K562 (cell line): ENCODE results near the gene GFOD2. TPM values are rescaled to one million over a fixed set of nuclear protein-coding genes. Genes with fewer than 3 reads are reported as not detected.

Experiments used
- ATAC-seq: fragments of 200-7000 bp; cut with Tn5 transposase; 3 replicates; pipeline ENCODE4 v1.9.1; 2020; ENCODE audit warnings: moderate library complexity
- BruUV-seq: library from RNA; stranded (reverse); fragments of 400-500 nt; replicated peaks from 2 replicates; lab custom pipeline; 2021; lab: Mats Ljungman, UMichigan
- CTCF ChIA-PET: fragments of 300-600 bp; formaldehyde crosslinking; extraction: SDS; loops from one replicate; lab custom pipeline; 2021; ENCODE audit warnings: low intra/inter-chr PET ratio; lab: Yijun Ruan, JAX
- POLR2A ChIA-PET: fragments of 300-600, 350-650 bp; sonication (Branson Sonifier 250); formaldehyde crosslinking; extraction: SDS; loops from one replicate; lab custom pipeline; 2021; ENCODE audit warnings: antibody characterized with exemption, inconsistent platforms; lab: Yijun Ruan, JAX
- DNase-seq, 4 experiments: peaks; one replicate each; pipeline versions ENCODE4 v3.0.0 to v3.0.0-alpha.2; 2011 to 2018; ENCODE audit warnings: low spot score in 3 of 4, mixed read lengths in 3 of 4; ENCODE audit errors: extremely low read depth in 1 of 4
- FAIRE-seq: peaks from 2 replicates; lab custom pipeline; 2011; peaks lifted over from hg19 to GRCh38; lab: Jason Lieb, UNC
- H2AFZ ChIP-seq: 2 replicates; pipeline ENCODE4 v1.6.0; 2011; ENCODE audit warnings: low read depth, low read length, control low read depth, inconsistent platforms
- H3K27ac ChIP-seq: fragments of 200-600 bp; 3 replicates; pipeline ENCODE4 v1.8.0; 2011; ENCODE audit warnings: low read depth, mild to moderate bottlenecking, control low read depth, inconsistent platforms, low read length, moderate library complexity, mixed read lengths; ENCODE audit errors: extremely low read depth
- H3K27me3 ChIP-seq, 2 experiments: fragments of 300-600 bp in 1 of 2; 2 replicates in 1 of 2; 3 replicates in 1 of 2; pipeline versions ENCODE4 v1.6.0 to v1.8.0; 2011; ENCODE audit warnings: inconsistent platforms in 2 of 2, low read length in 2 of 2, mild to moderate bottlenecking in 1 of 2, mixed read lengths in 1 of 2, moderate library complexity in 1 of 2; ENCODE audit not compliant: control insufficient read depth in 2 of 2, insufficient read depth in 2 of 2
- H3K36me3 ChIP-seq: fragments of 300-600 bp; 3 replicates; pipeline ENCODE4 v1.8.0; 2011; ENCODE audit warnings: mild to moderate bottlenecking, low read length, inconsistent platforms; ENCODE audit not compliant: control insufficient read depth, insufficient read depth
- H3K4me1 ChIP-seq, 2 experiments: fragments of 200-600 bp in 1 of 2; replicated peaks in 1 of 2; 2 replicates in 1 of 2; 3 replicates in 1 of 2; pipeline versions ENCODE4 v1.5.1 to v1.8.0; 2011; ENCODE audit warnings: inconsistent platforms in 2 of 2, low read length in 2 of 2, mild to moderate bottlenecking in 1 of 2, mixed read lengths in 1 of 2, moderate library complexity in 1 of 2; ENCODE audit not compliant: control insufficient read depth in 2 of 2, insufficient read depth in 2 of 2
- H3K4me2 ChIP-seq: 2 replicates; pipeline ENCODE4 v1.6.1; 2011; ENCODE audit warnings: low read length, control low read depth, inconsistent platforms, mixed read lengths; ENCODE audit not compliant: insufficient read depth
- H3K4me3 ChIP-seq: fragments of 200-600 bp; sonication (generic), shearing (Covaris generic); 2 replicates; pipeline ENCODE4 v1.5.1; 2016; ENCODE audit warnings: control low read depth, inconsistent platforms
- H3K79me2 ChIP-seq: fragments of 200-600 bp; 3 replicates; pipeline ENCODE4 v1.8.0; 2011; ENCODE audit warnings: low read length, inconsistent platforms; ENCODE audit not compliant: control insufficient read depth, insufficient read depth
- H3K9ac ChIP-seq, 2 experiments: 2 replicates each; pipeline versions ENCODE4 v1.6.0 to v1.6.1; 2011; ENCODE audit warnings: low read depth in 2 of 2, low read length in 2 of 2, control low read depth in 1 of 2, inconsistent platforms in 1 of 2, mild to moderate bottlenecking in 1 of 2, mixed read lengths in 1 of 2; ENCODE audit not compliant: insufficient read depth in 1 of 2
- H3K9me1 ChIP-seq: one replicate; pipeline ENCODE4 v1.6.0; 2011; ENCODE audit warnings: inconsistent platforms, mild to moderate bottlenecking, low read length, moderate library complexity; ENCODE audit not compliant: control insufficient read depth, insufficient read depth
- H3K9me3 ChIP-seq: replicated peaks from 2 replicates; pipeline ENCODE4 v1.5.1; 2011; ENCODE audit warnings: low read depth, low read length, inconsistent platforms; ENCODE audit not compliant: control insufficient read depth, insufficient read depth
- H4K20me1 ChIP-seq: replicated peaks from 2 replicates; pipeline ENCODE4 v1.6.1; 2011; ENCODE audit warnings: low read length, inconsistent platforms, mixed read lengths; ENCODE audit not compliant: control insufficient read depth, insufficient read depth
- BCOR ChIP-seq: fragments of 450-650 bp; IDR thresholded peaks from 2 replicates; pipeline ENCODE4 v1.6.1; 2016
- CHD2 ChIP-seq: IDR thresholded peaks from 2 replicates; pipeline ENCODE4 v1.6.1; 2011; ENCODE audit warnings: low read depth, low read length
- RBM25 ChIP-seq: fragments of 200-400 bp; formaldehyde crosslinking; IDR thresholded peaks from 2 replicates; pipeline ENCODE4 v1.6.1; 2018; ENCODE audit warnings: low read length, low read depth, moderate library complexity; ENCODE audit not compliant: severe bottlenecking
- ZBTB33 ChIP-seq: sonication (generic); formaldehyde crosslinking; IDR thresholded peaks from 2 replicates; pipeline ENCODE4 v1.8.1; 2023; ENCODE audit warnings: mild to moderate bottlenecking, missing genetic modification reagents
- ZNF121 ChIP-seq: sonication (generic); formaldehyde crosslinking; conservative IDR thresholded peaks from 2 replicates; pipeline ENCODE4 v1.8.0; 2022; ENCODE audit warnings: missing genetic modification reagents
- WGBS: fragments of 100-300 bp; shearing (Covaris generic); methylation state at CpG from one replicate; pipeline ENCODE4 v1.1.6; 2016; ENCODE audit warnings: low coverage, mixed read lengths; ENCODE audit not compliant: insufficient coverage; ENCODE audit errors: missing lambda C conversion rate; 5-methylcytosine and 5-hydroxymethylcytosine counted together
- in situ Hi-C: fragments of 300-500 bp; cut with MboI; formaldehyde crosslinking; loops from 4 replicates; pipeline ENCODE4 v1.15.0; 2018; ENCODE audit warnings: inconsistent platforms, mixed read lengths
- intact Hi-C: fragments of 100-400 bp; cut with micrococcal nuclease; formaldehyde crosslinking; loops from 2 replicates; pipeline ENCODE4 v1.14.2; 2022
- polyA plus RNA-seq, 8 experiments: library from polyadenylated mRNA; depleted of rRNA in 4 of 8; stranded (reverse) in 5 of 8; unstranded in 3 of 8; fragments of >200 nt; fragmentation: Nextera tagmentation in 2 of 8; fragmentation: Illumina TruSeq in 1 of 8; extraction: Ambion mirVana in 2 of 8; extraction: Trizol in 1 of 8; gene quantifications; 2 replicates each; pipeline versions ENCODE4 v1.2.1 to v1.2.3, GENCODE V29; 2011 to 2014; ENCODE audit warnings: inconsistent platforms in 1 of 8, missing spikeins in 1 of 8
- total RNA-seq, 7 experiments: library from RNA; depleted of rRNA in 6 of 7; stranded (reverse); fragments of >200 nt in 6 of 7; fragmentation: Illumina TruSeq in 2 of 7; extraction: Trizol in 2 of 7; gene quantifications; 2 replicates each; pipeline versions ENCODE4 v1.2.1 to v1.2.3, GENCODE V29; 2011 to 2021; ENCODE audit warnings: low replicate concordance in 1 of 7

Gene GFOD2
- total and polyA plus RNA-seq, 9 of the 15 experiments (the other 6 are each of a cell fraction or from before 2014, with no cell fraction given), result 1.9 to 15.8 (median 11.1) TPM

GRCh38 chr16:67761924-67762323 lies 42.8 kb upstream of the GFOD2 start:
- Histone ChIP-seq H3K79me2 (no peaks in the 10 kb centered on the region), H3K4me2 (no peak overlapping the region), H3K9me3 (no peaks in the 10 kb centered on the region)
- in situ Hi-C loops, result no loop called here
- TF ChIP-seq ZNF121 (CRISPR knock-in tag) (peak; percentile 84), RBM25 (peak; percentile 34), BCOR (peak; percentile 21; the same call in 1 of the 2 replicates), CHD2 (no peak), ZBTB33 (no peak)
- TF ChIP-seq, all 486 proteins: peak for 3
- 0 out of 2 replicates have a peak, but pooled peaks cover 4% of the 10 kb centered on the region for H4K20me1 ChIP-seq
- BruUV-seq, result no TSS peak
- no peaks in the 10 kb centered on the region for H3K27me3 ChIP-seq
- H3K9me1 ChIP-seq, result peaks cover 5% of the 10 kb centered on the region
- FAIRE-seq (no peak), DNase-seq (no peak), ATAC-seq (no peak)
- peaks cover 4 to 9% of the 10 kb centered on the region in 2 experiments; a peak in 2 of 5 replicates for H3K4me1 ChIP-seq
- ChIA-PET POLR2A (interaction anchor here (1.0 kb wide), 1 partner anchor 9 kb away, joined by 3 read pairs; no protein-coding TSS in a partner anchor), CTCF (no interaction called here)
- H3K27ac ChIP-seq, result no peak overlapping the region
- no peak overlapping the region for H3K4me3 ChIP-seq
- WGBS, result 77% methylated on average over 1 of the region's 1 CpG
- H2AFZ ChIP-seq, result no peak overlapping the region
- intact Hi-C loops, result no loop called here
- peaks cover 18% of the 10 kb centered on the region; the same call in 2 of the 3 replicates for H3K36me3 ChIP-seq
- no peak overlapping the region for H3K9ac ChIP-seq
